Measurements from ENCODE around the gene APBB2. TPM values are rescaled to one million over a fixed set of nuclear protein-coding genes. Genes with fewer than 3 reads are reported as not detected.

APBB2 gene
- polyA plus RNA-seq, 3 donors: 0.15 to 0.33 TPM; not detected in 1

- H3K4me3 Mint-ChIP-seq: no peak overlapping the region
- no peaks in the 10 kb centered on the region for H3K4me1 Mint-ChIP-seq
- Histone ChIP-seq H3K4me3 (replicated peaks in 1 of 3; ENCODE audit: low read depth in 2 of 3, low read length in 3 of 3) (no peak overlapping the region), H3K79me2 (ENCODE audit: insufficient read depth, low read length) (no peaks in the 10 kb centered on the region), H3K4me2 (replicated peaks; ENCODE audit: extremely low read depth, low read length, poor library complexity, severe bottlenecking) (no peak overlapping the region), H3K36me3 (replicated peaks in 1 of 2; ENCODE audit: control insufficient read depth in 1 of 2, insufficient read depth in 2 of 2, low read length in 2 of 2) (no peaks in the 10 kb centered on the region), H3K9ac (ENCODE audit: insufficient read depth, low read length, poor library complexity, severe bottlenecking) (no peak overlapping the region), H3K27ac (ENCODE audit: low read depth in 1 of 2, low read length in 2 of 2) (no peak overlapping the region), H2AFZ (ENCODE audit: insufficient read depth, low read depth, low read length, poor library complexity, severe bottlenecking) (no peak overlapping the region), H3K9me3 (replicated peaks in 1 of 2; ENCODE audit: control insufficient read depth in 1 of 2, insufficient read depth in 1 of 2, low read length in 2 of 2) (peaks cover 4 to 12% of the 10 kb centered on the region in 2 donors), H4K20me1 (ENCODE audit: insufficient read depth, low read length) (no peaks in the 10 kb centered on the region), H3K27me3 (ENCODE audit: control insufficient read depth in 2 of 2, insufficient read depth in 2 of 2, low read length in 2 of 2) (no peaks in the 10 kb centered on the region), H3K4me1 (ENCODE audit: control insufficient read depth in 1 of 2, insufficient read depth in 2 of 2, low read length in 2 of 2) (no peaks in the 10 kb centered on the region)
- TF ChIP-seq CTCF (IDR thresholded peaks at IDR 0.05): no peak
- H3K27ac Mint-ChIP-seq: no peak overlapping the region
- H3K9me3 Mint-ChIP-seq: peaks cover 9 to 24% (median 20%) of the 10 kb centered on the region in 7 donors
- no peak for DNase-seq
- no peaks in the 10 kb centered on the region for H3K36me3 Mint-ChIP-seq
- H3K27me3 Mint-ChIP-seq (ENCODE audit: low read depth in 3 of 3): peaks cover 0 to 2% (median 0%) of the 10 kb centered on the region in 3 donors
- intact Hi-C loops (cut with micrococcal nuclease): no loop called here
Observed at GRCh38 chr4:41044791-41045190, 169.6 kb downstream of the APBB2 start.

GRCh38 chr4:41044165-41044564, 170.2 kb downstream of the APBB2 start:
- Histone ChIP-seq H3K9me3 (replicated peaks in 1 of 2; ENCODE audit: control insufficient read depth in 1 of 2, insufficient read depth in 1 of 2, low read length in 2 of 2) (peaks cover 4 to 12% of the 10 kb centered on the region in 2 donors), H3K36me3 (replicated peaks in 1 of 2; ENCODE audit: control insufficient read depth in 1 of 2, insufficient read depth in 2 of 2, low read length in 2 of 2) (no peaks in the 10 kb centered on the region), H3K4me1 (ENCODE audit: control insufficient read depth in 1 of 2, insufficient read depth in 2 of 2, low read length in 2 of 2) (no peaks in the 10 kb centered on the region), H4K20me1 (ENCODE audit: insufficient read depth, low read length) (no peaks in the 10 kb centered on the region), H2AFZ (ENCODE audit: insufficient read depth, low read depth, low read length, poor library complexity, severe bottlenecking) (no peak overlapping the region), H3K9ac (ENCODE audit: insufficient read depth, low read length, poor library complexity, severe bottlenecking) (no peak overlapping the region), H3K4me3 (replicated peaks in 1 of 3; ENCODE audit: low read depth in 2 of 3, low read length in 3 of 3) (no peak overlapping the region), H3K27ac (ENCODE audit: low read depth in 1 of 2, low read length in 2 of 2) (no peak overlapping the region), H3K27me3 (ENCODE audit: control insufficient read depth in 2 of 2, insufficient read depth in 2 of 2, low read length in 2 of 2) (no peaks in the 10 kb centered on the region), H3K4me2 (replicated peaks; ENCODE audit: extremely low read depth, low read length, poor library complexity, severe bottlenecking) (no peak overlapping the region), H3K79me2 (ENCODE audit: insufficient read depth, low read length) (no peaks in the 10 kb centered on the region)
- Mint-ChIP-seq H3K27ac (no peak overlapping the region), H3K4me1 (no peaks in the 10 kb centered on the region), H3K36me3 (no peaks in the 10 kb centered on the region), H3K9me3 (peaks cover 9 to 24% (median 18%) of the 10 kb centered on the region in 7 donors), H3K4me3 (no peak overlapping the region), H3K27me3 (ENCODE audit: low read depth in 3 of 3) (peaks cover 0 to 2% (median 0%) of the 10 kb centered on the region in 3 donors)
- no peak for DNase-seq
- intact Hi-C loops (cut with micrococcal nuclease): no loop called here
- TF ChIP-seq CTCF (IDR thresholded peaks at IDR 0.05): no peak
